Measurements from ENCODE around the gene SERPINB6.
A peak's percentile ranks its signal among the peaks of the same experiment; 100 is the strongest.

The SERPINB6 gene

DNA sequence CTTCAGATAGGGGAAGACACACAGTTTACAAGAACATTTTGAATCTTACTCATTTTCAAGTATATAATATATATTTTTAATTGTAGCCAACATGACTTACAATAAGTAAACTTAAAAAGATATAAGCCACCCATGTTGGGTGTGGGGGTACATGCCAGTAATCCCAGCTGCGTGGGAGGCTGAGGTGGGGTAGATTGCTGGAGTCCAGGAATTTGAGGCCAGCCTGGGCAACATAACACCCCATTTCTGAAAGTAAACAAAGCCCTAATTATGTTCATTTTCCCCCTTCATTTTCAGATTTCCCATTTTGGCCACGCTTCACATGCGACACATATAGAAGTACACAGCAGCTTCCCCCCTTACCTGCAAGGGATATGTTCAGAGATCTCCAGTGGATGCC is 30.5 kb downstream of the SERPINB6 start:
- DNase-seq (ENCODE audit: low read depth), result no peak
- H3K4me3 ChIP-seq (ENCODE audit: low read length), result no peak overlapping the region
- TF ChIP-seq CTCF (conservative IDR thresholded peaks at IDR 0.05; ENCODE audit: low read depth, low read length), result no peak

DNA sequence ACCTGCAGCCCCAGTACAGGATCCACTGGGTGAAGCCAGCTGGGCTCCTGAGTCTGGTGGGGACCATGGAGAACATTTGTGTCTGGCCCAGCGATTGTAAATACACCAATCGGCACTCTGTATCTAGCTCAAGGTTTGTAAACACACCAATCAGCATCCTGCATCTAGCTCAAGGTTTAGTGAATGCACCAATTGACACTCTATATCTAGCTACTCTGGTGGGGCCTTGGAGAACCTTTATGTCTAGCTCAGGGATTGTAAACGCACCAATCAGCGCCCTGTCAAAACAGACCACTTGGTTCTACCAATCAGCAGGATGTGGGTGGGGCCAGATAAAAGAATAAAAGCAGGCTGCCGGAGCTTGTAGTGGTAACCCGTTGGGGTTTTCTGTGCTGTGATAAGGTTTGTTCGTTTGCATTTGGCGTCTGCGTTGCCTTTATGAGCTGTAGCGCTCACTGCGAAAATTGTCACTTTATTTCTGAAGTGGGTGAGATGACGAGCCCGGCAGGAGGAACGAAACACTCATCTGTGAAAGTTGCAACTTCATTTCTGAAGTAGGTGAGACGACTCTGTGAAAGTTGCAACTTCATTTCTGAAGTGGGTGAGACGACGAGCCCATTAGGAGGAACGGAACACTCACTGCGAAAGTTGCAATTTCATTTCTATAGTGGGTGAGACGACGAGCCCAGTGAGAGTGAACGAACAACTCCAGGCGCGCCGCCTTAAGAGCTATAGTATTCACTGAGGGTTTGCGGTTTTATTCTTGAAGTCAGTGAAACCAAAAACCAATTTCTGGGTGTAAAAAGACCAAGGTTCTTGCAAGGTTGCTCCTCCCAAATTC is 31.1 kb downstream of the SERPINB6 start:
- no peak for TF ChIP-seq CTCF (conservative IDR thresholded peaks at IDR 0.05; ENCODE audit: low read depth, low read length)
- no peak overlapping the region for H3K4me3 ChIP-seq (ENCODE audit: low read length)
- no peak for DNase-seq (ENCODE audit: low read depth)

GRCh38 chr6:2939315-2940009 is 31.9 kb downstream of the SERPINB6 start:
- H3K4me3 ChIP-seq (ENCODE audit: low read length), result no peak overlapping the region
- DNase-seq (ENCODE audit: low read depth), result no peak
- no peak for TF ChIP-seq CTCF (conservative IDR thresholded peaks at IDR 0.05; ENCODE audit: low read depth, low read length)

- TF ChIP-seq CTCF (conservative IDR thresholded peaks at IDR 0.05; ENCODE audit: low read depth, low read length), result peak; percentile 3
Observed at GRCh38 chr6:2938632-2939083, 32.7 kb downstream of the SERPINB6 start.

GRCh38 chr6:2938004-2938631 is 33.2 kb downstream of the SERPINB6 start:
- no peak overlapping the region for H3K4me3 ChIP-seq (ENCODE audit: low read length)
- TF ChIP-seq CTCF (conservative IDR thresholded peaks at IDR 0.05; ENCODE audit: low read depth, low read length), result no peak
- DNase-seq (ENCODE audit: low read depth), result no peak

More at GRCh38 chr6:2938632-2939083, 32.7 kb downstream of the SERPINB6 start:
- no peak overlapping the region for H3K4me3 ChIP-seq (ENCODE audit: low read length)
- DNase-seq (ENCODE audit: low read depth), result no peak

- TF ChIP-seq CTCF (conservative IDR thresholded peaks at IDR 0.05; ENCODE audit: low read depth, low read length), result no peak
- H3K4me3 ChIP-seq (ENCODE audit: low read length), result no peak overlapping the region
- DNase-seq (ENCODE audit: low read depth), result no peak
Observed at GRCh38 chr6:2937627-2938003, 33.8 kb downstream of the SERPINB6 start.
